Measurements from ENCODE around the gene FOXA2.
"Not testable (repeated sequence)": the region's sequence is repeated elsewhere in the genome, so short reads cannot be mapped to it uniquely, and the experiment has no call there.

FOXA2 gene

GRCh38 chr20:22567944-22568871 is 16.2 kb downstream of the FOXA2 start:
- DNase-seq = no peak

DNA sequence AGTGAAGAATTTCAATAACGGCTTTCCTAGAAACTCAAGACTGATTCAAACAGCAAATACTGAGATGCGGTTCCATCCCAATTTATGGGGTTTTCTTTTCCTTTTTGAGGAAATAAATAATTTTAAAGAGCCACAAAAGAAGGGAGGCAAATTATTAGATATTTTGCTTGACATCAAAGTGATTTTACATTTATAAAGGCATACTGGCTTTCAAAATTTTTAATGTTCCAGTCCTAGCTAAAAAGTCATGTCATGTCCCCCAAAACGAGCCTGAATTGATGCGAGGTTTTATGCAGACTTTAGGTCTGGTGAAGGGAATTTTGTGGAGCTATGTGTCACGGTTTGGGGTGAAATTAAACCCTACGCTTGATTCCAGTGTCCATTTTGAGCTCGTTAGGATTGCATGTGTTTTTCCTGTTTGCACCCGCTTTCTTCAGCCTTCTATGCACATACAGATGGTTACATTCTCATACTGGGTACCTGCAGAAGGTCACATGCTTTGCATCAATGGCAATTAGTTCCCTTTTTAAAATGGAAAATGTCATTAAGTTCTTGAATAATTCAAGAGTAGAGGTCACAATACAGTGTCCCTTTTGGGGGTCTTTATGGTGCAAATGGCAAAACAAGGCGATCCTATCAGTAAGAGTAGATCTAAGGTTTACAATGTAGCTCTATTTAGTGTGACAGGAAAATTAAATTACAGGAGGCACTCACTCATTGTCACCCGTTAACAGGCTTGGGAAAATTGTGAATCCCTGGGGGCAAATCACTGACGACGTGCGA is 17.3 kb downstream of the FOXA2 start:
- no peak for DNase-seq

GRCh38 chr20:22563062-22563965 is 21.1 kb downstream of the FOXA2 start:
- no peak for DNase-seq

DNA sequence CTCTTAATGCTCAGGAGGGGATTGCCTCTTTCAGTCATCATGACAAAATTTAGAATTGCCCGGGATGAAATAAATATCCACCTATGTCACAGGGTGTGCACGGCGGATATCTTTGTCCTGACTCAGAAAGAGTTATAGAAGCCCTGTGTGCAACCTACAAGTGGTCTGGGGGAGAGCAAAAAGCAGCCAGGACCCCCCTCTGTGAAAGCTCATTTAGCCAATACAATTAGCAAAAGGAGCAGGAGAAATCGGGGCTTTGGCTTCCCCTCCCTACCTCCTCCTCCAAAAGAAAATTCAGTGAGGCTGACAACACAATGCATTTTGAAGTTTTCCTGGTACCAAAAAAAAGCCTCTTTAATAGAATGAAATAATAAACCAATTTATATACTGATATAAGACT is 21.8 kb downstream of the FOXA2 start:
- no peak for DNase-seq

DNA sequence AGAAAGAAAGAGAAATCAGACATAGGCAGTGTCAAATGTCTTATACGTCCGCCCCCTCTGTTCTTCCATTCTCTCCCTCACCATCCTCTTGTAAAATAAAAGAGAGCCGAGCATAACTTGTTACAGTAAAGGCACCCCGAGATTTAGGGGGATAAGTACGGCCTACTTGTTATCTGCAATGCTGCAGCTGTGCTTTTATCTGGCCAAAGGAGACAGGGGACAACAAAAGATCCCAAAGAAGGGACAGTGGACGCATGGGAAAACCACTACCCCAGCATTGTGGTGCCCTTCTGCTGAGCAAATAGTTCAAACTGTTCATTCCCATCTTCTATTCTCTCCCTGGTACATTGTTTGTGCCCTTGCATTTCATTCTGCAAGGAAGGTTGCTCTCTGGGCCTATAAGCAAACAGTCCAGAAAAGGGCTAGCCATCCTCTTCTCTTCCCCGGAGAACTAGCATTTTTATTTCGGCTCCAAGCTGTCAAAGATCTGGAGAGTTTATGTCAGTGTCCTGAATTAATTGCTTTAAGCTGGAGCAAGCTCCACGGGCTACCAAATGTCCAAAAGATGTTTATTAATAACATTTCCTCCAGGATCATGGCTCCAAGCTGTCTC is 22.3 kb downstream of the FOXA2 start:
- DNase-seq = no peak

DNA sequence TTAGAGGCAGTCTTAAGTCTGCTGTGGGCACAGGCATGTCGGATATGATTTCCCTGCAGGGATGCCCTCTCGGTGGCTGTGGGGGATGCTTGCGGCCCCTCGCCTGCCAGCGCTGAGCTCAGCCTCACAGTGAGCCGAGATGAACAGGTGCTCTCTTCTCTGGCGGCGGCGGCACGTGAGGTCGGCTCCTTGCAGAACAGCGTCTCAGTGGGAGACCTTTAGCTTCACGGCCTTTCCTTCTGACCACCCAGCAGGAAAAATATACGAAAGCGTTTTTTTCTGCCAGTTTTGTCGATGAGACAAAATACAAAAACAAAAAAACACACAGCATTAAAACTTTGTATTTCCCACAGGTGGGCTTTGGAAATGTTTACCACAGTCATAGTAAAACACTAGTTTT is 23.6 kb downstream of the FOXA2 start:
- no peak for DNase-seq

GRCh38 chr20:22559711-22560318 is 24.6 kb downstream of the FOXA2 start:
- DNase-seq = no peak

GRCh38 chr20:22557403-22558276 is 26.7 kb downstream of the FOXA2 start:
- DNase-seq = no peak

- no peak for DNase-seq
Observed at GRCh38 chr20:22556565-22557056, 27.8 kb downstream of the FOXA2 start.

GRCh38 chr20:22555791-22556564 is 28.4 kb downstream of the FOXA2 start:
- no peak for DNase-seq

- DNase-seq = no peak
Observed at GRCh38 chr20:22554391-22554790, 30.0 kb downstream of the FOXA2 start.

- not testable (repeated sequence) for DNase-seq
Observed at GRCh38 chr20:22550514-22550913, 33.9 kb downstream of the FOXA2 start.

DNA sequence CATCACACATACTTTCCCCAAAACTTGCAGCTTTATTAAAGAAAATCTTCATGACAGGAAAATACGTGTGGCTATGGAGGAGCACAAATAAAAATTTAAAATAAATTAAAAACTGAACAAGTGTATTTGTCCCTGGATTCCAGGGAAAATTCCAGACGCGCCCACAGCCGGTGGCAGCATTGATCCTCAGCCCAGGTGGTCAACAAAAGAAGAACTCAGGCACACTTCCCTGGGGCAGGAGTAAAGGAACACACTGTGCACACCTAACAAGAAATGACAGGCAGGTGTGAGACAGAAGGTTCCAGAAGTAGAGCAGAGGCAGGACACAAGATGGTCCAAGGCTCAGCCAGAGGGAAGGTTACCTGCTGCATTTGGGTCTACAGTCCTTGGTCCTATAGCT is 36.3 kb downstream of the FOXA2 start:
- no peak for DNase-seq

- DNase-seq = no peak
Observed at GRCh38 chr20:22546344-22546743, 38.0 kb downstream of the FOXA2 start.

DNA sequence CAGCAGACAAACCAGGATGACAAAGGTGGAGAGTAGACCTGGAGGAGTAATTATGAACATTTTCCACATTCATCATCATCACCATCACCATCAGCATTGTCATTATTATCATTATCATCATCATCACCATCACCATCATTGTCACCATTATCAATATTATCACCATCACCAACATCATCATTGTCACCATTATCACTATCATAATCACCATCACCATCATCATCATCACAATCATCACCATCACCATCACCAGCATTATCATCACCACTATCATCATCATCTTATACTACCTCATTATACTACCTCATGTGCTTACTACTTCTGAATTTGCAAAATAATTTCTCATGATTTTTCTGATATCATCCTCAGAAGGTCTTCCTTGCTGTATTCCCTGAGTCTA is 39.3 kb downstream of the FOXA2 start:
- no peak for DNase-seq

GRCh38 chr20:22544462-22544861 is 39.9 kb downstream of the FOXA2 start:
- no peak for DNase-seq

DNA sequence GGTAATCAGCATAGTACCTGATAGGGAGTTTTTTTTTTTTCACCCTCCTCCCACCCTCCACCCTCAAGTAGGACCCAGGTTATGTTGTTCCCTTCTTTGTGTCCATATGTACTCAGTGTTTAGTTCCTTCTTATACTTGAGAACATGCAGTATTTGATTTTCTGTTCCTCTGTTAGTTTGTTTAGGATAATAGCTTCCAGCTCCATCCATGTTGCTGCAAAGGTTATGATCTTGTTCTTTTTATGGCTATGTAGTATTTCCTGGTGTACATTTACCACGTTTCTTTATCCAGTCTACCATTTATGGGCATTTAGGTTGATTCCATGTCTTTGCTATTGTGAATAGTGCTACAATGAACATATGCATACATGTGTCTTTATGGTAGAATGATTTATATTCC is 41.9 kb downstream of the FOXA2 start:
- no peak for DNase-seq

- no peak for DNase-seq
Observed at GRCh38 chr20:22540832-22541231, 43.5 kb downstream of the FOXA2 start.

GRCh38 chr20:22536956-22537756 is 47.2 kb downstream of the FOXA2 start:
- no peak for DNase-seq
